IPS-11a (cell line): ENCODE measurements around the gene SERPINB6.
"Not testable (repeated sequence)": the region's sequence is repeated elsewhere in the genome, so short reads cannot be mapped to it uniquely, and the experiment has no call there.

Experiments used
- H3K4me3 ChIP-seq: one replicate; pipeline ENCODE4 v1.5.1; 2013; ENCODE audit warnings: low read depth, low read length, control low read depth

Gene SERPINB6

GRCh38 chr6:2971420-2972218, at the start of gene SERPINB6:
SERPINB6 (minus strand) TSS chr6:2971567; CDS start chr6:2959332, 12,235 bp downstream.
- peak within 1 kb of the TSS; percentile 50 for H3K4me3 ChIP-seq

DNA sequence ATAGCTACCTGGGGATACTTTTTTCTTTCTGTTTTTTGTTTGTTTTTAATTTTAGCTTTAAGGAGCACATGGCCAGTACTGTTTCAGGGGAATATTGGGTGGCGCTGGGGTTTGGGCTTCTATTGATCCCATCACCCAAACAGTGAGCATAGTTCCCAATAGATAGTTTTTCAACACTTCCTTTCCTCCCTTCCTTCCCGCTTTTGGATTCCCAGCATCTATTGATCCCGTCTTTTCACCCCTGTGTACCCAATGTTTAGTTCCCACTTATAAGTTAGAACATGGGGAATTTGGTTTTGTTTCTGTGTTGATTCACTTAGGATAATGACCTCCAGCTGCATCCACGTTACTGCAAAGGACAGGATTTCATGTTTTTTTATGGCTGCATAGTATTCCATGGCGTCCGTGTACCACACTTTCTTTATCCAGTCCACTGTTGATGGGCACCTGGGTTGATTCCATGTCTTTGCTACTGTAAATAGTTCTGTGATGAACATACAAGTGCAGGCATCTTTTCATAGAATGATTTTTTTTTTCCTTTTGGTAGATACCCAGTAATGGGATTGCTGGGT, 48.5 kb upstream of the SERPINB6 start:
- no peak overlapping the region for H3K4me3 ChIP-seq

DNA sequence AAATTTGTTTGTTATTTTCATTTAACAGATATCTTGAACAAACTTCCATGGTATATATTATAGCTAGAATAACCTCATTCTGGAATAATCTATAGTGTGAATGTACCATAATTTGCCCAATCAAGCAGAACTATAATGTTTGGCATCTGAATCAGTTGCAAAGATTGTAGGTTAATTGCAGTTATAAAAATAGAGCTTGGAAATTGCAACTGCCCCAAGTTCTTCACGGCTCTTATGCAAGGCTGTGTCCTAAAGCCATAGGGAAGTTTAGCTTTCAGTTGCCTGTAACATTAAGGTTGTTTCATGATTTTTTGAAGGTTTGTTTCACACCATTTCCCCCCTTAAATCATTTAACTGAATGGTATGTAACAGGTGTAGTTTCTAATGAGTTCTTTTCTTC, 47.7 kb upstream of the SERPINB6 start:
- H3K4me3 ChIP-seq: no peak overlapping the region

GRCh38 chr6:3017304-3017703, 45.9 kb upstream of the SERPINB6 start:
- H3K4me3 ChIP-seq: no peak overlapping the region

- H3K4me3 ChIP-seq: no peak overlapping the region
Observed at GRCh38 chr6:3016473-3017280, 45.3 kb upstream of the SERPINB6 start.

GRCh38 chr6:3015144-3015543, 43.8 kb upstream of the SERPINB6 start:
- no peak overlapping the region for H3K4me3 ChIP-seq

DNA sequence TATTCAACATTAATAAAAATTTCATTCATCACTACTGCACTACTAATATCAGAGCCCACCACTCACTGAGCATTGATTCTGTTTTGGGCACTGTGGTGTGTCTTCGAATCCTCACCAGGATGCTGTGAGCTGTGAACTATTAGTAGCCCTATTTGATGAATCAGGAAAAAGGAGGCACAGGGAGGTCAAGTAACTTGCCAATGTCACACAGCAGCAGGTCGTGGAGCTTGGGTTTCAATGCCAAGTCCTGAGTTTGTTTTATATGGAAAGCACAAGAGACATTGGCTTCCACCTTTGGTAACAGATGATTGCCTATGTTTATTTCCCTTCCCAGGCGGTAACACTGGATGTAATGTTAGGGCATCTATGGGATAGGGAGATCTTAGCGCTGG, 43.3 kb upstream of the SERPINB6 start:
- H3K4me3 ChIP-seq: no peak overlapping the region

DNA sequence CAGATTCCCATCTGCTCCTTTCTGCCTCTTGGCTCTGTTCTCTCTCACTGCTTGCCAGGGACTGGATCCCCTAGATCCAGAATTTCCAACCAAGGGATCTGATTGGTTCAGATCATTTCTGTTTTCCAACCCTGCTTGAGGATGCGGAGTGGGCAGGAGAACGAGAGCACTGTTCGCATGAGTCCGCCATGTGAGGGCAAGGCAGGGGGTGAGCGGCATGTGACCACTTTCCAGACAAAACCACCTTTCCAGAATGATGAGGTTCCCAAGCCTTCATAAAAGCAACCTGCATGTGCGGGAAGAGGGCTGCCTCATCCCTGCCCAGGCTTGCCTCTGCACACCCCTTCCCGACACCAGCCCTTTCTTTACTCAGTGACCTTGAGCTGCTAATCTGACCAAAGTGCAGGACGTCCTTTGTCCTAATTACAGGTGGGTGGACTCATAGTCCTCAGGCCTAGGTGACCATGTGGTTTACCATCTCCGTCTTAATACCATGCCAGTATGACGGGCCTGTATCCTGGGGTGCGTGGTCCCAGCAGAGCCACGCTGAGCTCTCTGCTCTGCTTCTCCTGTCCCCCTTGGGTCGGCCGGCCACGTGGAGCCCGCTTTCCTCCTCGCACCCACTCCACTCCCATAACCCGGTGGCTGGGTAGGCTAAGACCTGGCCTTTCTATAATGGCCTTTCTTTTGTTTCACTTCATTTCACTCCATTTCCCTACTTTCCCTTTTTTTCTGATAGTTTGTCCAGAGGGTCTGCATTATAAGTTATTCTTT, 42.7 kb upstream of the SERPINB6 start:
- no peak overlapping the region for H3K4me3 ChIP-seq

DNA sequence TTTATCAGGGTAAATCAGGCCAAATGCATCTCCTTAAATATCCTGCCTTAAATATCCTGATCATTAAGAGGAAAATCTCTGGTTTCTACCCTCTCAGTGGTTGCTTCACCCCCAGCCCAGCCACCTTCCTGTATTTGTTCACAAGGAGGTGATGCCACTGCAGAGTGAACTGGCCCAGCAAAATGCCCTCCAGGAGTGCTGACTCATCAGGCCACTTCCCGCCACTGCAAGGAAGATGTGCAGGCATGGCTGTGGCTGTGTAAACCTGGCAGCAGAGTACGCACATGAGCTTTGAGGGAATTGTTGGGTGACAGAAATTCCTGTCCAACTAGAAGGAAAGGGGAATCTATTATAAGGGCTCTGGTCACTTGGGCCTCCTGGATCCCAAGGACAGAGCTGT, 42.1 kb upstream of the SERPINB6 start:
- H3K4me3 ChIP-seq: no peak overlapping the region

- H3K4me3 ChIP-seq: no peak overlapping the region
Observed at GRCh38 chr6:3011592-3011991, 40.2 kb upstream of the SERPINB6 start.

GRCh38 chr6:3011158-3011557, 39.8 kb upstream of the SERPINB6 start:
- H3K4me3 ChIP-seq: no peak overlapping the region

GRCh38 chr6:3009930-3010329, 38.6 kb upstream of the SERPINB6 start:
- no peak overlapping the region for H3K4me3 ChIP-seq

DNA sequence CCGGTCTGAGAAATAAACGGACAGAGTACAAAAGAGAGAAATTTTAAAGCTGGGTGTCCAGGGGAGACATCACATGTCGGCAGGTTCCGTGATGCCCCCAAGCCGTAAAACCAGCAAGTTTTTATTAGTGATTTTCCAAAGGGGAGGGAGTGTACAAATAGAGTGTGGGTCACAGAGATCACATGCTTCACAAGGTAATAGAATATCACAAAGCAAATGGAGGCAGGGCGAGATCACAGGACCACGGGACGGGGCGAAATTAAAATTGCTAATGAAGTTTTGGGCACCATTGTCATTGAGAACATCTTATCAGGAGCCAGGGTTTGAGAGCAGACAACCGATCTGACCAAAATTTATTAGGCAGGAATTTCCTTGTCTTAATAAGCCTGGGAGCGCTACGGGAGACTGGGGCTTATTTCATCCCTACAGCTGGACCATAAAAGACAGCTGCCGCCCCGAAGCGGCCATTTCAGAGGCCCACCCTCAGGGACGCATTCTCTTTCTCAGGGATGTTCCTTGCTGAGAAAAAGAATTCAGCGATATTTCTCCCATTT, 37.4 kb upstream of the SERPINB6 start:
- H3K4me3 ChIP-seq: not testable (repeated sequence)

- H3K4me3 ChIP-seq: no peak overlapping the region
Observed at GRCh38 chr6:3007571-3007970, 36.2 kb upstream of the SERPINB6 start.

- H3K4me3 ChIP-seq: no peak overlapping the region
Observed at GRCh38 chr6:3006476-3006875, 35.1 kb upstream of the SERPINB6 start.

GRCh38 chr6:3005874-3006273, 34.5 kb upstream of the SERPINB6 start:
- H3K4me3 ChIP-seq: no peak overlapping the region

GRCh38 chr6:3005077-3005476, 33.7 kb upstream of the SERPINB6 start:
- no peak overlapping the region for H3K4me3 ChIP-seq

- H3K4me3 ChIP-seq: not testable (repeated sequence)
Observed at GRCh38 chr6:3003226-3003625, 31.9 kb upstream of the SERPINB6 start.

GRCh38 chr6:3001773-3002293, 30.5 kb upstream of the SERPINB6 start:
- no peak overlapping the region for H3K4me3 ChIP-seq

- H3K4me3 ChIP-seq: no peak overlapping the region
Observed at GRCh38 chr6:3001146-3001772, 29.9 kb upstream of the SERPINB6 start.
